HepG2 (cell line): ENCODE measurements around the gene MUC22.

Experiments
- ADNP ChIP-seq: sonication (generic); formaldehyde crosslinking; IDR thresholded peaks from 2 replicates; pipeline ENCODE4 v1.4.0; 2020; ENCODE audit warnings: missing genetic modification reagents
- DPF2 ChIP-seq: sonication (generic); formaldehyde crosslinking; IDR thresholded peaks from 2 replicates; pipeline ENCODE4 v1.4.0; 2020; ENCODE audit warnings: mild to moderate bottlenecking, low read depth, missing genetic modification reagents, borderline replicate concordance
- GPN1 ChIP-seq: sonication (generic); formaldehyde crosslinking; IDR thresholded peaks from 2 replicates; pipeline ENCODE4 v1.5.1; 2020; ENCODE audit warnings: missing genetic modification reagents, borderline replicate concordance
- JUND ChIP-seq: sonication (generic); formaldehyde crosslinking; IDR thresholded peaks from 2 replicates; pipeline ENCODE4 v1.8.0; 2022; ENCODE audit warnings: mild to moderate bottlenecking, missing genetic modification reagents
- KLF15 ChIP-seq: sonication (generic); formaldehyde crosslinking; IDR thresholded peaks from 2 replicates; pipeline ENCODE4 v1.8.1; 2023; ENCODE audit warnings: borderline replicate concordance, mild to moderate bottlenecking, inconsistent platforms, missing genetic modification reagents, mixed read lengths
- MAFK ChIP-seq, 2 experiments: IDR thresholded peaks in 1 of 2; conservative IDR thresholded peaks in 1 of 2; 2 replicates each; pipeline ENCODE4 v1.6.1; 2011; ENCODE audit warnings: improper control_type of control experiment in 2 of 2, low read length in 2 of 2
- PHB2 ChIP-seq: fragments of 450-650 bp; IDR thresholded peaks from 2 replicates; pipeline ENCODE4 v1.6.1; 2018; ENCODE audit not compliant: partially characterized antibody
- POLR2AphosphoS5 ChIP-seq: IDR thresholded peaks from 2 replicates; pipeline ENCODE4 v1.6.1; 2012; ENCODE audit warnings: low read depth, low read length
- SMAD3 ChIP-seq: sonication (generic); formaldehyde crosslinking; IDR thresholded peaks from 2 replicates; pipeline ENCODE4 v1.4.0; 2020; ENCODE audit warnings: missing genetic modification reagents
- ZMYM3 ChIP-seq: sonication (generic); formaldehyde crosslinking; IDR thresholded peaks from 2 replicates; pipeline ENCODE4 v1.5.1; 2020; ENCODE audit warnings: mild to moderate bottlenecking, missing genetic modification reagents
- ZNF264 ChIP-seq: sonication (generic); formaldehyde crosslinking; IDR thresholded peaks from 2 replicates; pipeline ENCODE4 v1.4.0; 2020; ENCODE audit warnings: missing genetic modification reagents
- ZNF317 ChIP-seq: sonication (generic); formaldehyde crosslinking; IDR thresholded peaks from 2 replicates; pipeline ENCODE4 v1.5.0; 2020; ENCODE audit warnings: mild to moderate bottlenecking, missing genetic modification reagents
- TF ChIP-seq, protein P1 (sequence below): sonication (generic); formaldehyde crosslinking; IDR thresholded peaks from 2 replicates; pipeline ENCODE4 v1.5.0; 2020; ENCODE audit warnings: mild to moderate bottlenecking, missing genetic modification reagents, moderate library complexity

GRCh38 chr6:31037169-31037568 is 26.9 kb downstream of the MUC22 start:
- TF ChIP-seq PHB2, result no peak
- no peak for TF ChIP-seq MAFK (conservative IDR thresholded peaks at IDR 0.05 in 1 of 2, IDR thresholded peaks at IDR 0.05 in 1 of 2; ENCODE audit: low read length in 2 of 2)
- TF ChIP-seq POLR2AphosphoS5, result no peak
- no peak for TF ChIP-seq DPF2
- no peak for TF ChIP-seq ZMYM3 (CRISPR knock-in tag)
- no peak for TF ChIP-seq GPN1 (CRISPR knock-in tag)
- TF ChIP-seq JUND, result no peak
- TF ChIP-seq KLF15, result no peak
- no peak for TF ChIP-seq ADNP
- TF ChIP-seq ZNF317 (CRISPR knock-in tag), result no peak
- TF ChIP-seq, protein P1, sequence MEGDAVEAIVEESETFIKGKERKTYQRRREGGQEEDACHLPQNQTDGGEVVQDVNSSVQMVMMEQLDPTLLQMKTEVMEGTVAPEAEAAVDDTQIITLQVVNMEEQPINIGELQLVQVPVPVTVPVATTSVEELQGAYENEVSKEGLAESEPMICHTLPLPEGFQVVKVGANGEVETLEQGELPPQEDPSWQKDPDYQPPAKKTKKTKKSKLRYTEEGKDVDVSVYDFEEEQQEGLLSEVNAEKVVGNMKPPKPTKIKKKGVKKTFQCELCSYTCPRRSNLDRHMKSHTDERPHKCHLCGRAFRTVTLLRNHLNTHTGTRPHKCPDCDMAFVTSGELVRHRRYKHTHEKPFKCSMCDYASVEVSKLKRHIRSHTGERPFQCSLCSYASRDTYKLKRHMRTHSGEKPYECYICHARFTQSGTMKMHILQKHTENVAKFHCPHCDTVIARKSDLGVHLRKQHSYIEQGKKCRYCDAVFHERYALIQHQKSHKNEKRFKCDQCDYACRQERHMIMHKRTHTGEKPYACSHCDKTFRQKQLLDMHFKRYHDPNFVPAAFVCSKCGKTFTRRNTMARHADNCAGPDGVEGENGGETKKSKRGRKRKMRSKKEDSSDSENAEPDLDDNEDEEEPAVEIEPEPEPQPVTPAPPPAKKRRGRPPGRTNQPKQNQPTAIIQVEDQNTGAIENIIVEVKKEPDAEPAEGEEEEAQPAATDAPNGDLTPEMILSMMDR (CRISPR knock-in tag), result no peak
- TF ChIP-seq SMAD3 (CRISPR knock-in tag), result no peak
- TF ChIP-seq ZNF264 (CRISPR knock-in tag), result no peak
